Measurements from ENCODE around the gene MAPK11.

The MAPK11 gene

DNA sequence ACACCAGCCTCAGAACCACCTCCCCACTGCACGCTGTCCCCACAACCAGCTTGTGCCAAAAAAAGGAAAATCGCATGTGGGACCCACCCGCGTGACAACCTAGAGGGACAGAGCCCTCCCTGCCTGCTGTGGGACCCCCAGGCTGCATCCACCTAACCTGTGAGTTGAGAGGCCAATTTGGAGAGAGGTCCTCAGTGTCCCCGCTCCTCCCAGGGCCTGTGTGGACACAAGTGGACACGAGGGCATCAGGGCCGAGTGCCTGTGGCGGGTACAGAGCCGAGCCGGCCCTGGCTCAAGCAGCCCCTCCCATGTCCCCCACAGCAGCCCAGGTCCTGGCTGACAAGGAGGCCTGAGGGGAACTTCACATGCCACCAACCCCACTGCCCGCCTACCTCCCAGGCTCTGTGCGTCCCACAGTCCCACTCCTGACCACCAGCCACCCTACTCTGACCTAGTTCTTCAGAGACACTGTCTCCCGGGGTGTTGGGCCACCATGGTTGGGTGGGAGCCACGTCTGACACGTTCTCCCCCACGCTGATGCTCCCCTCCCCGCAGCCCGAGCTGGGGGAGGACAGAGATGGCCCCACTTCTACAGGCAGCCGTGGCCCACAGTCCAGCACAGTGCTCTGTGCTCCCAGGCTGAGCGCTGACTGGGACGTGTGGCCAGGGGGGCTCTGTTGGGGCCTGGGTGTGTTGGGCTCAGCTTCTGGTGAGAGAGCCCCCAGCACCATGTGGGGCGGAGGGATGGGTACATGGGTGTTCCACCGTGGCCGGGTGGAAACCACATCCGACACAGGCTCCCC lies 50.2 kb downstream of the MAPK11 start:
- H3K36me3 ChIP-seq (ENCODE audit: insufficient read depth, low read length) = peaks cover 76% of the 10 kb centered on the region
- H3K27me3 ChIP-seq (ENCODE audit: control insufficient read depth in 1 of 2, insufficient read depth in 2 of 2, low read length in 2 of 2) = no peaks in the 10 kb centered on the region
- H3K4me1 ChIP-seq (ENCODE audit: insufficient read depth, low read length) = no peaks in the 10 kb centered on the region
- H3K9me3 ChIP-seq (ENCODE audit: low read length) = no peaks in the 10 kb centered on the region
- no peak overlapping the region for H3K9ac ChIP-seq (ENCODE audit: low read length)
- H3K27ac ChIP-seq (ENCODE audit: low read depth, low read length) = no peak overlapping the region
- H3K4me3 ChIP-seq (ENCODE audit: low read depth in 1 of 2, low read length in 2 of 2) = peak overlapping the region in 1 of 2 donors; percentile 20

DNA sequence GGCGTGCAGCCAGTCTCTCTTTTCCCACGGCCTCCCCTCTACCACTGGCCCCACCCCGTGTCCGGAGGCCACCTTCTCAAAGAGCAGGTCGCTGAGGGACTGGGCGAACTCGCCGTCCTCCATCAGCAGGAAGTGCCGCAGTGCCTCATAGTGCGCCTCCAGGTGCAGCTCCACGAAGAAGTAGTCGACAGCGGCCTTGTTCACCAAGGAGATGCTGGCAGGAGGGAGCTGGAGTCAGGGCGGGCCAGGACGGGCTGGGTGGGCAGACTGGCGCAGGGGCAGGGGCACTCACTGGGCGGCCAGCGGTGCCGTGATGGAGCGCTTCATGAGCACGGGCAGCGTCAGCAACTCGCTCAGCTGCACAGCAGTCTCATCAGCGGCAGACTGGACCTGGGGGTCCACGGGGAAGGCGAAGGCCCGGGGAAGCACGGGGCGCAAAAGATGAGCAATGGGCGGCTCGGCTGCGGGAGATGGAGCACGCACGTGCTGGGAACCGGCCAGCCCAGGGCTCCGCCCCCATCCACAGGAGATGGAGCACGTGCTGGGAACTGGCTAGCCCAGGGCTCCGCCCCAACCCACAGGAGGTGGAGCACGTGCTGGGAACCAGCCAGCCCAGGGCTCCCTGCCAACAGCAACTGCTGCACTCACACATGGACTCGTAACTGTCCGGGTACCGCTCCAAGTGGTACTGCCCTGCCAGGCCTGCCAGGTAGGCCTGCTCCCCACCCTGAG lies 51.0 kb downstream of the MAPK11 start:
- Histone ChIP-seq H3K27me3 (ENCODE audit: control insufficient read depth in 1 of 2, insufficient read depth in 2 of 2, low read length in 2 of 2) (no peaks in the 10 kb centered on the region), H3K4me1 (ENCODE audit: insufficient read depth, low read length) (no peaks in the 10 kb centered on the region), H3K9me3 (ENCODE audit: low read length) (no peaks in the 10 kb centered on the region), H3K9ac (ENCODE audit: low read length) (no peak overlapping the region), H3K4me3 (ENCODE audit: low read depth in 1 of 2, low read length in 2 of 2) (no peak overlapping the region), H3K36me3 (ENCODE audit: insufficient read depth, low read length) (peaks cover 74% of the 10 kb centered on the region), H3K27ac (ENCODE audit: low read depth, low read length) (no peak overlapping the region)

DNA sequence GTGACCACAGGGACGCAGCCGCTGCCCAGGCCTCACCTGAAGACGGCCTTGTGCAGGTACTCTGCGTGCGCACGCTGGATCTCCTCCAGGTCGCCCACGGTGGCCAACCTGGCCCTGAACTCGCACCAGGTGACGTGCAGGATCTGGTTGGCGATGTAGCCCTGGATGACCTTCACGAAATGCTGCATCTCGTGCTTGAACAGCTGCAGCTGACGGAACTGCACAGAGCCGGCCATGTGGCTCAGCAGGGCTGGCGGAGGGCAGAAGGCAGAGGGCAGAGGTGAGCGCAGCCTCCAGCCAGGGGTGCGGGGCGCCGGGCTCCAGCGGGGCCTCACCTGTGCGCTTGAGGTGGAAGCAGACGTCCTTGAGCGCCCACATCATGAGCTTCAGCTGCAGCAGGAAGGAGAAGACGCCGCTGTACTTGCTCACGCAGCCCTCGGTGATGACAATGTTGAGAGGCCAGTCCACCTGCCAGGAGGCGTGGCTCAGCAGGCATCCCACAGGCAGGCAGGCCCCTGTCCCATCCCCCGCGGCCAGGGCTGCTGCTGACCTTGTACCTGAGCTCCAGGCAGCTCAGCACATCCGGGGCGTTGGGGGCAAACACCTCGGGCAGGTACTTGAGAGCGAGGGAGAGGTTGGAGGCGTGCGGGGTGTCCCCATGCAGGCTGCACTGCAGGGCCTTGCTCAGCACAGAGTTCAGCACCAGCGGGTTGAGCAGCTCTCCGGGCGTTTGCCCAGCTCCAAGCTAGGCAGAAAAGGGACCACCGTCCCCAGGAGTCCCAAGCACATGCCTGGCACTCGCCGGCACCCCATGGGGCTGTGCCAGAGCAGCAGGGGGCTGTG lies 51.8 kb downstream of the MAPK11 start:
- Histone ChIP-seq H3K27me3 (ENCODE audit: control insufficient read depth in 1 of 2, insufficient read depth in 2 of 2, low read length in 2 of 2) (no peaks in the 10 kb centered on the region), H3K9me3 (ENCODE audit: low read length) (no peaks in the 10 kb centered on the region), H3K27ac (ENCODE audit: low read depth, low read length) (no peak overlapping the region), H3K4me1 (ENCODE audit: insufficient read depth, low read length) (no peaks in the 10 kb centered on the region), H3K4me3 (ENCODE audit: low read depth in 1 of 2, low read length in 2 of 2) (no peak overlapping the region), H3K36me3 (ENCODE audit: insufficient read depth, low read length) (peaks cover 69% of the 10 kb centered on the region), H3K9ac (ENCODE audit: low read length) (no peak overlapping the region)

DNA sequence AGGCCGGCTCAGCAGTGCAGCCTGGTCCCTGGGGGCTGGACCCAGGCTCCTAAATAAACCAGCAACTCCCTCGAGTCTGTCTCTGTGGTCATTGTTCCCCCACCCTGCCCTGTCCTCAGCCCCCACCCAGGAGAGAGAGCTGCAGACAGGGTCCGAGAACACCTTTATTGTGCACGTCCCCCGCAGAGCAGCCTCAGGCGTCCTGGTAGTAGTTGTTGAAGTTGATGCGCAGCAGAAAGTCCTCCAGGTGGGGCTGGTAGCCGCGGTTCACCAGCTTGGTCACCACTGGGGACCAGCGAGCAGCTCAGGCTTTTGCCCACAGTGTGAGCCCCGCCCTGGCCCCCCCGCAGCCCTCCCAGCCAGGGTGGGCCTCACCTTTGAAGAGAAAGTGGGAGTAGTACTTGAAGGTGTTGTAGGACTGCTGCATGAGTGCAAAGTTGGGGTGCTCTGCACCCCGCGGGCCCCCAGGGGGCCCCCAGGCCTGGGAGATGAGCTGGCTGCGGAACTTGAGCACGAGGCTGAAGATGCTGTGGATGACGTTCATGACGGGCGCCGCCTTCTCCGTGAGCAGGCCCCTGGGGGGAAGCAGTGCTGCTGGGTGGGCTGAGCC lies 52.5 kb downstream of the MAPK11 start:
- no peaks in the 10 kb centered on the region for H3K4me1 ChIP-seq (ENCODE audit: insufficient read depth, low read length)
- peaks cover 69% of the 10 kb centered on the region for H3K36me3 ChIP-seq (ENCODE audit: insufficient read depth, low read length)
- no peak overlapping the region for H3K27ac ChIP-seq (ENCODE audit: low read depth, low read length)
- no peaks in the 10 kb centered on the region for H3K9me3 ChIP-seq (ENCODE audit: low read length)
- no peak overlapping the region for H3K4me3 ChIP-seq (ENCODE audit: low read depth in 1 of 2, low read length in 2 of 2)
- no peaks in the 10 kb centered on the region for H3K27me3 ChIP-seq (ENCODE audit: control insufficient read depth in 1 of 2, insufficient read depth in 2 of 2, low read length in 2 of 2)
- no peak overlapping the region for H3K9ac ChIP-seq (ENCODE audit: low read length)

GRCh38 chr22:50216684-50217520 lies 53.3 kb downstream of the MAPK11 start:
- Histone ChIP-seq H3K9me3 (ENCODE audit: low read length) (no peaks in the 10 kb centered on the region), H3K36me3 (ENCODE audit: insufficient read depth, low read length) (peaks cover 69% of the 10 kb centered on the region), H3K4me3 (ENCODE audit: low read depth in 1 of 2, low read length in 2 of 2) (no peak overlapping the region), H3K27me3 (ENCODE audit: control insufficient read depth in 1 of 2, insufficient read depth in 2 of 2, low read length in 2 of 2) (no peaks in the 10 kb centered on the region), H3K27ac (ENCODE audit: low read depth, low read length) (no peak overlapping the region), H3K4me1 (ENCODE audit: insufficient read depth, low read length) (no peaks in the 10 kb centered on the region), H3K9ac (ENCODE audit: low read length) (no peak overlapping the region)

GRCh38 chr22:50216055-50216683 lies 54.0 kb downstream of the MAPK11 start:
- Histone ChIP-seq H3K36me3 (ENCODE audit: insufficient read depth, low read length) (peaks cover 64% of the 10 kb centered on the region), H3K27ac (ENCODE audit: low read depth, low read length) (no peak overlapping the region), H3K27me3 (ENCODE audit: control insufficient read depth in 1 of 2, insufficient read depth in 2 of 2, low read length in 2 of 2) (no peaks in the 10 kb centered on the region), H3K9me3 (ENCODE audit: low read length) (no peaks in the 10 kb centered on the region), H3K9ac (ENCODE audit: low read length) (no peak overlapping the region), H3K4me3 (ENCODE audit: low read depth in 1 of 2, low read length in 2 of 2) (no peak overlapping the region), H3K4me1 (ENCODE audit: insufficient read depth, low read length) (no peaks in the 10 kb centered on the region)

DNA sequence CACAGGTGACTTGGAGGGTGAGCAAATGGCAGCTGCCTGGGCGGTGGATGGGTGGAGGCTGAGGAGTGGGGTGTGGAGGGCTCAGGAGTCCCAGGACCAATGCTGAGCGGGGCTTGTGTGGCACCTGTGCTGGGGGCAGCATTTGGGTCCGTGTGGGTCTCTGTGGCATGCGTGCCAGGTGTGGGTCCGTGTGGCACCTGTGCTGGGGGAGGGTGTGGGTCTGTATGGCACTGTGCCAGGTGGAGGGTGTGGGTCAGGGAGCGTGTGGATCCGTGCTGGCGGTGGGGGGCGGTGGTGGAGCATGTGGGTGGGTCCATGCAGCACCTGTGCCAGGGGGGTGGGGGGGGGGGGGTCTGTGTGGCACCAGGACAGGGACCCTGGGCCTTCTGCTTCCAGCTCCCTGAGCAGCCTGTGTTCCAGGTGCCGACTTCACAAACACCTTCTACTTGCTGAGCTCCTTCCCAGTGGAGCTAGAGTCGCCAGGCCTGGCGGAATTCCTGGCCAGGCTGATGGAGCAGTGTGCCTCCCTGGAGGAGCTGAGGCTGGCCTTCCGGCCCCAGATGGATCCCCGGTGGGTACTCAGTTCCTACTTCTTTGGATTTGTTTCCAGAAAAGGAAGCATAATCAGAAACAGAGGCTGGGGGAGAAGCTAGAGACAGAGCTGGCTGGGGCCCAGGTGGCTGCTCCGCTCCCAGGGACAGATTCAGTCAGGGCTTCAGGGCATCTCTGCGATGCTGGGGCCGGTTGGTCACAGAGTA lies 54.7 kb downstream of the MAPK11 start:
- H3K9me3 ChIP-seq (ENCODE audit: low read length) = no peaks in the 10 kb centered on the region
- H3K27ac ChIP-seq (ENCODE audit: low read depth, low read length) = no peak overlapping the region
- peaks cover 64% of the 10 kb centered on the region for H3K36me3 ChIP-seq (ENCODE audit: insufficient read depth, low read length)
- H3K4me3 ChIP-seq (ENCODE audit: low read depth in 1 of 2, low read length in 2 of 2) = no peak overlapping the region
- H3K9ac ChIP-seq (ENCODE audit: low read length) = no peak overlapping the region
- H3K4me1 ChIP-seq (ENCODE audit: insufficient read depth, low read length) = no peaks in the 10 kb centered on the region
- H3K27me3 ChIP-seq (ENCODE audit: control insufficient read depth in 1 of 2, insufficient read depth in 2 of 2, low read length in 2 of 2) = no peaks in the 10 kb centered on the region

All from muscle layer of colon (tissue), 2 donors.